H1 (cell line): Measurements from ENCODE around the gene FAM174B. TPM values are rescaled to one million over a fixed set of nuclear protein-coding genes. Genes with fewer than 3 reads are reported as not detected.

Experiments
- CTCF ChIA-PET: fragments of 300-600 bp; sonication (Branson Sonifier 250); formaldehyde crosslinking; loops from one replicate; lab custom pipeline; 2021; ENCODE audit not compliant: partially characterized antibody; lab: Charles Lee
- POLR2A ChIA-PET: fragments of 300-600 bp; sonication (Branson Sonifier 250); formaldehyde crosslinking; loops from one replicate; lab custom pipeline; 2021; ENCODE audit warnings: inconsistent platforms; ENCODE audit not compliant: partially characterized antibody; lab: Charles Lee
- DNase-seq, 2 experiments: peaks; one replicate each; pipeline versions ENCODE4 v3.0.0 to v3.0.0-alpha.2; 2010 to 2022; ENCODE audit warnings: low spot score in 2 of 2, low read depth in 1 of 2, mixed read lengths in 1 of 2
- FAIRE-seq: peaks from 2 replicates; lab custom pipeline; 2011; peaks lifted over from hg19 to GRCh38; lab: Jason Lieb, UNC
- H2AFZ ChIP-seq: 2 replicates; pipeline ENCODE4 v1.8.1; 2012; ENCODE audit warnings: low read length, inconsistent platforms
- H2AK5ac ChIP-seq: 2 replicates; pipeline ENCODE4 v1.6.1; 2013; ENCODE audit warnings: low read depth, low read length
- H2BK120ac ChIP-seq: replicated peaks from 2 replicates; pipeline ENCODE3; 2013; ENCODE audit warnings: low read depth, low read length, inconsistent platforms
- H2BK12ac ChIP-seq: 2 replicates; pipeline ENCODE4 v1.6.1; 2013; ENCODE audit warnings: low read depth, low read length
- H2BK15ac ChIP-seq: 2 replicates; pipeline ENCODE4 v1.6.1; 2013; ENCODE audit warnings: low read length
- H2BK20ac ChIP-seq: 2 replicates; pipeline ENCODE4 v1.6.1; 2013; ENCODE audit warnings: low read length
- H2BK5ac ChIP-seq: 2 replicates; pipeline ENCODE4 v1.6.1; 2013; ENCODE audit warnings: low read depth, low read length
- H3K14ac ChIP-seq: 2 replicates; pipeline ENCODE4 v1.6.1; 2013; ENCODE audit warnings: inconsistent platforms; ENCODE audit not compliant: insufficient read length
- H3K18ac ChIP-seq: 2 replicates; pipeline ENCODE4 v1.6.1; 2013; ENCODE audit warnings: low read length; ENCODE audit errors: extremely low read depth
- H3K23ac ChIP-seq: 2 replicates; pipeline ENCODE4 v1.6.1; 2013; ENCODE audit warnings: inconsistent platforms; ENCODE audit not compliant: insufficient read length
- H3K23me2 ChIP-seq: 2 replicates; pipeline ENCODE4 v1.6.1; 2013; ENCODE audit warnings: low read depth, low read length
- H3K27ac ChIP-seq: 2 replicates; pipeline ENCODE4 v1.6.1; 2011; ENCODE audit warnings: low read depth, low read length, inconsistent platforms
- H3K27me3 ChIP-seq, 4 experiments: replicated peaks in 1 of 4; 1 replicate in 1 of 4; 2 replicates in 3 of 4; pipeline versions ENCODE4 v1.6.1 to v1.8.1; 2011 to 2013; ENCODE audit warnings: low read length in 3 of 4, mild to moderate bottlenecking in 3 of 4, inconsistent platforms in 2 of 4, mixed read lengths in 2 of 4, moderate library complexity in 1 of 4; ENCODE audit not compliant: control insufficient read depth in 3 of 4, insufficient read depth in 3 of 4; ENCODE audit errors: extremely low read depth in 1 of 4
- H3K36me3 ChIP-seq, 4 experiments: 2 replicates each; pipeline versions ENCODE4 v1.6.1 to v1.8.1; 2011 to 2013; ENCODE audit warnings: mild to moderate bottlenecking in 4 of 4, low read length in 3 of 4, moderate library complexity in 2 of 4, control low read depth in 1 of 4, inconsistent platforms in 1 of 4; ENCODE audit not compliant: insufficient read depth in 4 of 4, control insufficient read depth in 2 of 4
- H3K4ac ChIP-seq: replicated peaks from 2 replicates; pipeline ENCODE3; 2013; ENCODE audit warnings: low read length, low read depth, mixed read lengths, inconsistent platforms; ENCODE audit not compliant: insufficient read length
- H3K4me1 ChIP-seq, 4 experiments: replicated peaks in 1 of 4; 1 replicate in 1 of 4; 2 replicates in 3 of 4; pipeline versions ENCODE4 v1.6.1 to v1.8.1; 2011 to 2013; ENCODE audit warnings: low read length in 3 of 4, inconsistent platforms in 2 of 4, mixed read lengths in 1 of 4; ENCODE audit not compliant: insufficient read depth in 4 of 4, control insufficient read depth in 3 of 4
- H3K4me2 ChIP-seq, 2 experiments: 2 replicates each; pipeline versions ENCODE4 v1.6.1 to v1.8.1; 2011 to 2013; ENCODE audit warnings: low read depth in 2 of 2, low read length in 2 of 2, control low read depth in 1 of 2, inconsistent platforms in 1 of 2, mild to moderate bottlenecking in 1 of 2; ENCODE audit not compliant: insufficient read depth in 1 of 2
- H3K4me3 ChIP-seq, 4 experiments: fragments of 200-600, 300-600 bp in 1 of 4; sonication (generic), shearing (Covaris generic), sonication (Bioruptor Twin) in 1 of 4; 2 replicates each; pipeline versions ENCODE4 v1.5.1 to v1.8.1; 2011 to 2016; ENCODE audit warnings: low read length in 4 of 4, low read depth in 3 of 4, control low read depth in 2 of 4, inconsistent platforms in 2 of 4, mild to moderate bottlenecking in 2 of 4, mixed read lengths in 1 of 4, moderate library complexity in 1 of 4; ENCODE audit not compliant: insufficient read depth in 2 of 4; ENCODE audit errors: extremely low read depth in 1 of 4
- H3K56ac ChIP-seq: replicated peaks from 2 replicates; pipeline ENCODE3; 2013; ENCODE audit warnings: low read depth, mild to moderate bottlenecking, mixed read lengths, low read length, inconsistent platforms; ENCODE audit not compliant: insufficient read length
- H3K79me1 ChIP-seq: 2 replicates; pipeline ENCODE4 v1.6.1; 2013; ENCODE audit warnings: low read depth, low read length, control low read depth
- H3K79me2 ChIP-seq, 2 experiments: 2 replicates each; pipeline versions ENCODE4 v1.6.1 to v1.8.1; 2012 to 2013; ENCODE audit warnings: low read length in 2 of 2, mild to moderate bottlenecking in 2 of 2, inconsistent platforms in 1 of 2; ENCODE audit not compliant: insufficient read depth in 2 of 2, control insufficient read depth in 1 of 2
- H3K9ac ChIP-seq, 4 experiments: replicated peaks in 1 of 4; 1 replicate in 1 of 4; 2 replicates in 3 of 4; pipeline versions ENCODE4 v1.6.1 to v1.8.1; 2011 to 2013; ENCODE audit warnings: low read depth in 3 of 4, low read length in 3 of 4, control low read depth in 2 of 4, mild to moderate bottlenecking in 2 of 4, moderate library complexity in 2 of 4, inconsistent platforms in 1 of 4; ENCODE audit errors: extremely low read depth in 1 of 4
- H3K9me3 ChIP-seq, 2 experiments: 2 replicates each; pipeline versions ENCODE4 v1.6.1 to v1.8.1; 2012 to 2013; ENCODE audit warnings: mild to moderate bottlenecking in 2 of 2, moderate library complexity in 2 of 2, control low read depth in 1 of 2, inconsistent platforms in 1 of 2, low read depth in 1 of 2, low read length in 1 of 2, mixed read lengths in 1 of 2; ENCODE audit not compliant: insufficient read depth in 2 of 2
- H4K20me1 ChIP-seq, 2 experiments: replicated peaks in 1 of 2; 2 replicates each; pipeline versions ENCODE3 to v1.8.1; 2011 to 2013; ENCODE audit warnings: inconsistent platforms in 2 of 2, low read length in 2 of 2, mild to moderate bottlenecking in 1 of 2; ENCODE audit not compliant: insufficient read depth in 2 of 2, control insufficient read depth in 1 of 2
- H4K5ac ChIP-seq: 2 replicates; pipeline ENCODE4 v1.6.1; 2013; ENCODE audit warnings: low read length, low read depth, mixed read lengths, inconsistent platforms; ENCODE audit not compliant: insufficient read length
- H4K8ac ChIP-seq: 2 replicates; pipeline ENCODE4 v1.8.0; 2013; ENCODE audit warnings: mild to moderate bottlenecking, moderate library complexity, low read length, inconsistent platforms; ENCODE audit not compliant: insufficient read depth; ENCODE audit errors: extremely low read depth
- H4K91ac ChIP-seq: replicated peaks from 2 replicates; pipeline ENCODE3; 2013; ENCODE audit warnings: low read length, mixed read lengths, inconsistent platforms; ENCODE audit not compliant: insufficient read length
- BACH1 ChIP-seq: IDR thresholded peaks from 2 replicates; pipeline ENCODE4 v1.6.1; 2012; ENCODE audit warnings: low read length, improper control_type of control experiment
- CTBP2 ChIP-seq: IDR thresholded peaks from 2 replicates; pipeline ENCODE4 v1.7.0; 2011; ENCODE audit warnings: borderline replicate concordance, mild to moderate bottlenecking, moderate library complexity, mixed read lengths, low read length; ENCODE audit not compliant: insufficient read depth, insufficient read length
- KDM1A ChIP-seq: fragments of 200-600, 300-600 bp; sonication (generic); IDR thresholded peaks from 2 replicates; pipeline ENCODE4 v1.7.1; 2016; ENCODE audit warnings: mild to moderate bottlenecking, low read length, borderline replicate concordance
- NANOG ChIP-seq: IDR thresholded peaks from 2 replicates; pipeline ENCODE4 v1.6.1; 2011; ENCODE audit warnings: low read length, low read depth, mild to moderate bottlenecking, inconsistent platforms; ENCODE audit not compliant: insufficient read depth, poor library complexity, severe bottlenecking
- TCF12 ChIP-seq: IDR thresholded peaks from 2 replicates; pipeline ENCODE4 v1.6.1; 2011; ENCODE audit warnings: low read depth, mild to moderate bottlenecking, low read length
- WGBS, 2 experiments: shearing (Covaris generic) in 1 of 2; methylation state at CpG; one replicate each; pipeline versions ENCODE4 v1.1.6 to v1.1.7; 2013 to 2015; ENCODE audit warnings: low lambda C conversion rate in 2 of 2, mixed read lengths in 2 of 2, inconsistent platforms in 1 of 2, low coverage in 1 of 2, missing lambda C conversion rate in 1 of 2; ENCODE audit not compliant: insufficient replicate concordance in 2 of 2, insufficient coverage in 1 of 2, insufficient read length in 1 of 2; ENCODE audit errors: extremely low coverage in 1 of 2, missing lambda C conversion rate in 1 of 2; 5-methylcytosine and 5-hydroxymethylcytosine counted together
- polyA plus RNA-seq, 7 experiments: library from polyadenylated mRNA; depleted of rRNA in 3 of 7; stranded (reverse) in 5 of 7; unstranded in 2 of 7; fragments of >200 nt in 5 of 7; fragments of 200-250 nt in 2 of 7; gene quantifications; 1 replicate in 5 of 7; 2 replicates in 1 of 7; 4 replicates in 1 of 7; pipeline versions ENCODE4 v1.2.1 to v1.2.3, GENCODE V29; 2011 to 2013; ENCODE audit warnings: missing spikeins in 2 of 7, mixed read lengths in 2 of 7
- total RNA-seq: library from RNA; stranded (reverse); fragmentation: NEBNext Ultra II Directional; extraction: Animal tissue kit (Norgen Biotek cat#: 25700); gene quantifications from 2 replicates; pipeline ENCODE4 v1.2.1, GENCODE V29; 2021
- TF ChIP-seq, protein P1 (sequence below): IDR thresholded peaks from 2 replicates; pipeline ENCODE4 v1.6.1; 2011; ENCODE audit warnings: low read depth, mild to moderate bottlenecking, low read length; ENCODE audit not compliant: insufficient read depth

FAM174B gene
- total and polyA plus RNA-seq, 2 of the 8 experiments (the other 6 are each of a cell fraction or from before 2014, with no cell fraction given) = 9.3 to 35.2 TPM

DNA sequence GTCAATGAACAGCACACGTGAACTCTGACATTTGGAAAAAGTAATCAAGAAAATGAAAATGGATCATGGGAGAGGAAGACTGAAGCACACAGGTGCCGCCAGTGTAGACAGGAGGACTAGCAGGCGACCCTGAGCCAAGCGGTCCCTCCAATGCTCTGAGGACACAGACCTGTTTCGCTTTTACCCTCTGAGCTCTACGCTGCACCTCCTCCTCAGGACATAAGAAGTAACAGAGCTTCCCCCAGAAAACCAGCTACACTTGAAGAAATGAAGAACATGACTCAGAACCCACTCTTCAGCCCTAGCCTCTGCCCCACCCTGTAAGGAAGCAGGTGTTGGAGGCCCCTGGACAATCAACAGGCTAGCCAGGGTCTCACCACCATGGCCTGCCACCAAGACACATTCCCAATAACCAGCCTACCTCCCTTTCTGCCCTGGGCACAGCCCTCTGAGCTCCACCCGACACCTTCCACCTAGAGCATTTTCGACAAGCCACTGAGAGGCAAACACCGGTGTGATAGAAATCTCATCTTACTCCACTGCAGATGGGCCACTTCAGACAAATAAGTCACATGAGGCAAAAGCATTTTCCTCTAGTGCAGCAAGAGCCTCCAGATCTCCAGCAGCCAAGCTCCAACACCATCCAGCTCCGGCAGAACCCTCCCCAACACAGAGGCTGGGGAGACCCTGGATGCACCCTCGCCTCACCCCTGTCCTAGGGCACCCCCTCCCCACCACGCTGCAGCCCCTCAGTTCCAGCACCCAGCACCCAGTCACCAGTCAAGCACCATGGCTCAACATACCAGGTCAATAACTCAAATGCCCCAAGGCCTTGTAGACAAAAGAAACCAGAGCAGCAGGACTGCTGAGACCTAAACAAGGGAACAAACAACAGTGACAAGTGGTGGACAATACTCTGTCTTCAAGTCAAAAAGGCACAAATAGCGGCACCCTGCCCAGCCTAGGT is 11.4 kb downstream of the FAM174B start:
- no peak overlapping the region for H3K4me3 ChIP-seq
- peaks cover 5 to 50% of the 10 kb centered on the region in 2 experiments; a peak in 3 of 4 replicates for H3K79me2 ChIP-seq
- no peak overlapping the region for H3K27ac ChIP-seq
- H4K20me1 ChIP-seq = no peaks in the 10 kb centered on the region
- peak overlapping the region; percentile 85 for H2BK15ac ChIP-seq
- H3K23me2 ChIP-seq = no peaks in the 10 kb centered on the region
- peak overlapping the region; percentile 94 for H3K18ac ChIP-seq
- H3K36me3 ChIP-seq = no peaks in the 10 kb centered on the region
- H3K9me3 ChIP-seq = no peaks in the 10 kb centered on the region
- peak overlapping the region; percentile 97 for H2BK20ac ChIP-seq
- no peak for TF ChIP-seq KDM1A
- no peak for TF ChIP-seq TCF12
- TF ChIP-seq NANOG = no peak
- TF ChIP-seq, protein P1, sequence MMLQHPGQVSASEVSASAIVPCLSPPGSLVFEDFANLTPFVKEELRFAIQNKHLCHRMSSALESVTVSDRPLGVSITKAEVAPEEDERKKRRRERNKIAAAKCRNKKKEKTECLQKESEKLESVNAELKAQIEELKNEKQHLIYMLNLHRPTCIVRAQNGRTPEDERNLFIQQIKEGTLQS = no peak
- no peak for TF ChIP-seq BACH1
- TF ChIP-seq CTBP2 = no peak
- TF ChIP-seq, all 59 proteins: peak for 0
- H3K14ac ChIP-seq = no peak overlapping the region
- no peak overlapping the region for H3K23ac ChIP-seq
- H3K4ac ChIP-seq = peak overlapping the region; percentile 23
- H2AK5ac ChIP-seq = peak overlapping the region; percentile 97
- H2BK12ac ChIP-seq = peak overlapping the region; percentile 99
- peak overlapping the region; percentile 85 for H4K91ac ChIP-seq
- H2BK5ac ChIP-seq = peak overlapping the region; percentile 75; the same call in 1 of the 2 replicates
- FAIRE-seq = no peak
- H4K5ac ChIP-seq = no peak overlapping the region
- no peaks in the 10 kb centered on the region for H3K27me3 ChIP-seq
- no peak overlapping the region for H4K8ac ChIP-seq
- CTCF ChIA-PET = interaction anchor here (0.7 to 2.0 kb wide), 8 partner anchors 9 to 152 kb away, joined by 3 to 7 read pairs (median 3); no protein-coding TSS in a partner anchor
- WGBS, 2 experiments = 89% methylated on average over 13 of the region's 13 CpGs; no CpG with 5 or more reads in 1 of the 2 experiments
- POLR2A ChIA-PET = interaction anchor here (1.5 kb wide), 1 partner anchor 13 kb away, joined by 3 read pairs; no protein-coding TSS in a partner anchor
- no peak overlapping the region for H2AFZ ChIP-seq
- no peak overlapping the region; a peak in 1 of 7 replicates for H3K9ac ChIP-seq
- no peak overlapping the region for H3K4me2 ChIP-seq
- H3K79me1 ChIP-seq = peaks cover 13% of the 10 kb centered on the region
- H2BK120ac ChIP-seq = no peak overlapping the region
- DNase-seq = no peak
- no peak overlapping the region for H3K56ac ChIP-seq
- H3K4me1 ChIP-seq = peaks cover 10 to 34% (median 28%) of the 10 kb centered on the region in 4 experiments
